Progenitor cell of endocrine pancreas (in vitro differentiated cells): Measurements from ENCODE around the gene ERH. TPM values are rescaled to one million over a fixed set of nuclear protein-coding genes. Genes with fewer than 3 reads are reported as not detected.

ENCODE experiments used
- DNase-seq: peaks from one replicate; pipeline ENCODE4 v3.0.0; 2021; ENCODE audit warnings: low spot score; ENCODE audit not compliant: unreplicated experiment
- H3K27ac Mint-ChIP-seq: 2 replicates; pipeline ENCODE4 v1.8.0; 2021; ENCODE audit warnings: mild to moderate bottlenecking, moderate library complexity, mixed read lengths
- H3K27me3 Mint-ChIP-seq: 2 replicates; pipeline ENCODE4 v1.8.0; 2021; ENCODE audit warnings: mixed read lengths
- H3K36me3 Mint-ChIP-seq: 2 replicates; pipeline ENCODE4 v1.8.0; 2022; ENCODE audit warnings: mixed read lengths; ENCODE audit not compliant: insufficient read depth
- H3K4me1 Mint-ChIP-seq: 2 replicates; pipeline ENCODE4 v1.8.0; 2021; ENCODE audit warnings: low read depth, mixed read lengths
- H3K4me3 Mint-ChIP-seq: 2 replicates; pipeline ENCODE4 v1.8.0; 2021; ENCODE audit warnings: low read depth, mild to moderate bottlenecking, moderate library complexity, mixed read lengths
- H3K9me3 Mint-ChIP-seq: 2 replicates; pipeline ENCODE4 v1.8.0; 2021; ENCODE audit warnings: low read depth, mixed read lengths
- CTCF ChIP-seq: fragments of 200-600 bp; sonication (generic); IDR thresholded peaks from one replicate; pipeline ENCODE4 v1.5.0; 2021; ENCODE audit warnings: antibody characterized with exemption, mild to moderate bottlenecking; ENCODE audit not compliant: unreplicated experiment
- total RNA-seq: library from RNA; stranded (reverse); gene quantifications from 2 replicates; pipeline ENCODE4 v1.2.1, GENCODE V29; 2021

ERH gene
- total RNA-seq, 1 donor from 2014 or later: 310 TPM

GRCh38 chr14:69376439-69376838 lies 21.7 kb downstream of the ERH start:
- H3K27ac Mint-ChIP-seq: no peak overlapping the region
- no peak overlapping the region for H3K4me3 Mint-ChIP-seq
- H3K27me3 Mint-ChIP-seq: no peaks in the 10 kb centered on the region
- no peak for DNase-seq
- no peak for TF ChIP-seq CTCF
- peaks cover 8% of the 10 kb centered on the region for H3K9me3 Mint-ChIP-seq
- peaks cover 7% of the 10 kb centered on the region for H3K4me1 Mint-ChIP-seq
- peaks cover 40% of the 10 kb centered on the region for H3K36me3 Mint-ChIP-seq

- no peak overlapping the region for H3K4me3 Mint-ChIP-seq
- peaks cover 40% of the 10 kb centered on the region for H3K36me3 Mint-ChIP-seq
- TF ChIP-seq CTCF: no peak
- no peaks in the 10 kb centered on the region for H3K27me3 Mint-ChIP-seq
- H3K4me1 Mint-ChIP-seq: peaks cover 7% of the 10 kb centered on the region
- H3K9me3 Mint-ChIP-seq: peaks cover 8% of the 10 kb centered on the region
- H3K27ac Mint-ChIP-seq: no peak overlapping the region
- DNase-seq: no peak
Observed at GRCh38 chr14:69375722-69376121, 22.4 kb downstream of the ERH start.

- DNase-seq: no peak
- H3K4me1 Mint-ChIP-seq: peaks cover 5% of the 10 kb centered on the region
- H3K9me3 Mint-ChIP-seq: peaks cover 8% of the 10 kb centered on the region
- no peak overlapping the region for H3K27ac Mint-ChIP-seq
- no peak for TF ChIP-seq CTCF
- no peaks in the 10 kb centered on the region for H3K27me3 Mint-ChIP-seq
- peaks cover 38% of the 10 kb centered on the region for H3K36me3 Mint-ChIP-seq
- no peak overlapping the region for H3K4me3 Mint-ChIP-seq
Observed at GRCh38 chr14:69375182-69375581, 22.9 kb downstream of the ERH start.

GRCh38 chr14:69374235-69374634 lies 23.9 kb downstream of the ERH start:
- H3K27me3 Mint-ChIP-seq: no peaks in the 10 kb centered on the region
- no peak for TF ChIP-seq CTCF

GRCh38 chr14:69373104-69373503 lies 25.0 kb downstream of the ERH start:
- no peak for TF ChIP-seq CTCF
- H3K36me3 Mint-ChIP-seq: peaks cover 29% of the 10 kb centered on the region
- DNase-seq: no peak
- H3K9me3 Mint-ChIP-seq: peaks cover 8% of the 10 kb centered on the region
- no peaks in the 10 kb centered on the region for H3K27me3 Mint-ChIP-seq
- H3K4me1 Mint-ChIP-seq: no peaks in the 10 kb centered on the region
- no peak overlapping the region for H3K27ac Mint-ChIP-seq
- H3K4me3 Mint-ChIP-seq: no peak overlapping the region

More at GRCh38 chr14:69374235-69374634, 23.9 kb downstream of the ERH start:
- H3K4me3 Mint-ChIP-seq: no peak overlapping the region
- no peaks in the 10 kb centered on the region for H3K4me1 Mint-ChIP-seq
- no peak overlapping the region for H3K27ac Mint-ChIP-seq
- peaks cover 31% of the 10 kb centered on the region for H3K36me3 Mint-ChIP-seq
- peaks cover 8% of the 10 kb centered on the region for H3K9me3 Mint-ChIP-seq
- DNase-seq: no peak
